Lower leg skin (tissue), 4 donors: ENCODE data around the gene FOXN4. TPM values are rescaled to one million over a fixed set of nuclear protein-coding genes. Genes with fewer than 3 reads are reported as not detected.

Source experiments
- DNase-seq, 2 donors: peaks; one replicate each; pipeline ENCODE4 v3.0.0-alpha.2; 2019; ENCODE audit warnings: low spot score in 2 of 2
- H3K4me3 ChIP-seq: fragments of 200-600 bp; sonication (generic); 2 replicates; pipeline ENCODE4 v1.5.1; 2017; ENCODE audit warnings: mild to moderate bottlenecking, low read depth; ENCODE audit not compliant: poor library complexity, severe bottlenecking
- POLR2A ChIP-seq, 2 donors: fragments of 450-650 bp; IDR thresholded peaks; one replicate each; pipeline ENCODE4 v1.6.1; 2016 to 2017; ENCODE audit warnings: antibody characterized with exemption in 2 of 2, mild to moderate bottlenecking in 1 of 2, moderate library complexity in 1 of 2
- WGBS, 2 donors: methylation state at CpG; one replicate each; pipeline ENCODE4 v1.1.5; 2018; 5-methylcytosine and 5-hydroxymethylcytosine counted together
- intact Hi-C: fragments of 100-400 bp; cut with DNase I; formaldehyde crosslinking; loops from one replicate; pipeline ENCODE4 v1.15.0; 2023; ENCODE audit warnings: low total_unique reads
- total RNA-seq, 4 donors: library from RNA; depleted of rRNA; stranded (reverse); fragments of >200 nt; gene quantifications; one replicate each; pipeline ENCODE4 v1.1.0, GENCODE V29; 2016
- TF ChIP-seq, protein P1 (sequence below), 3 donors: fragments of 450-650 bp; IDR thresholded peaks; one replicate each; pipeline ENCODE4 v1.5.1; 2016; ENCODE audit warnings: antibody characterized with exemption in 3 of 3, mild to moderate bottlenecking in 3 of 3, moderate library complexity in 2 of 3

FOXN4 gene
- total RNA-seq, 4 donors from 2014 or later = 0.10 to 0.12 TPM; not detected in 2

DNA sequence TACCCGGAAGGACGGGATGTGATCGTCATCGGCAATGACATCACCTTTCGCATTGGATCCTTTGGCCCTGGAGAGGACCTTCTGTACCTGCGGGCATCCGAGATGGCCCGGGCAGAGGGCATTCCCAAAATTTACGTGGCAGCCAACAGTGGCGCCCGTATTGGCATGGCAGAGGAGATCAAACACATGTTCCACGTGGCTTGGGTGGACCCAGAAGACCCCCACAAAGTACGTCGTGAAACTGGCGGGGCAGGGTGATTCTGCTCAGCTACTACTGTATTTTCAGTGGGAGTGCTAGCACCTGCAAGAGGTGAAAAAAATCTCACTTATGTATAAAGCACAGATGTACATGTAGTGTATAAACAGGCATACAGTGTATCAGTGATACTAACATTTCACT lies 62.9 kb downstream of the FOXN4 start:
- no peak overlapping the region for H3K4me3 ChIP-seq
- TF ChIP-seq, protein P1, sequence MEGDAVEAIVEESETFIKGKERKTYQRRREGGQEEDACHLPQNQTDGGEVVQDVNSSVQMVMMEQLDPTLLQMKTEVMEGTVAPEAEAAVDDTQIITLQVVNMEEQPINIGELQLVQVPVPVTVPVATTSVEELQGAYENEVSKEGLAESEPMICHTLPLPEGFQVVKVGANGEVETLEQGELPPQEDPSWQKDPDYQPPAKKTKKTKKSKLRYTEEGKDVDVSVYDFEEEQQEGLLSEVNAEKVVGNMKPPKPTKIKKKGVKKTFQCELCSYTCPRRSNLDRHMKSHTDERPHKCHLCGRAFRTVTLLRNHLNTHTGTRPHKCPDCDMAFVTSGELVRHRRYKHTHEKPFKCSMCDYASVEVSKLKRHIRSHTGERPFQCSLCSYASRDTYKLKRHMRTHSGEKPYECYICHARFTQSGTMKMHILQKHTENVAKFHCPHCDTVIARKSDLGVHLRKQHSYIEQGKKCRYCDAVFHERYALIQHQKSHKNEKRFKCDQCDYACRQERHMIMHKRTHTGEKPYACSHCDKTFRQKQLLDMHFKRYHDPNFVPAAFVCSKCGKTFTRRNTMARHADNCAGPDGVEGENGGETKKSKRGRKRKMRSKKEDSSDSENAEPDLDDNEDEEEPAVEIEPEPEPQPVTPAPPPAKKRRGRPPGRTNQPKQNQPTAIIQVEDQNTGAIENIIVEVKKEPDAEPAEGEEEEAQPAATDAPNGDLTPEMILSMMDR (IDR thresholded peaks at IDR 0.05) = no peak
- TF ChIP-seq POLR2A (IDR thresholded peaks at IDR 0.05) = no peak
- DNase-seq = no peak
- intact Hi-C loops = no loop called here
- WGBS, 2 donors = 91 to 94% methylated on average over 15 of the region's 15 CpGs

DNA sequence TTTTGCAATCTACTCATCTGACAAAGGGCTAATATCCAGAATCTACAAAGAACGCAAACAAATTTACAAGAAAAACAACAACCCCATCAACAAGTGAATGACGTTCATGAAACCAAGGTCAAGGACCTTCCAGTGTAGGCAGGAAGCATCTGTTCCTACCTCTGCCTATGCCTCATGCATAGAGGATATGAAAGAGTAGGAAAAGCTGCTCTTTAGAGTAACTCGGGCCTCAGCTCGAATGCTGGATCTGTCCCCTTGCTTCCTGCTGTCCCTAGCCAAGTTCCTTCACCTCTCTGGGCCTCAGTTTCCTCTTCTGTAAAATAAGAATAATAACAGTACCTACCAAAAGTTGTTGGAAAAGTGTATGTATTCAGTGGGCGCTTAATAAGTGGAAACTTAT lies 65.0 kb downstream of the FOXN4 start:
- 78 to 85% methylated on average over 5 of the region's 5 CpGs for WGBS, 2 donors
- intact Hi-C loops = no loop called here
- DNase-seq = no peak

DNA sequence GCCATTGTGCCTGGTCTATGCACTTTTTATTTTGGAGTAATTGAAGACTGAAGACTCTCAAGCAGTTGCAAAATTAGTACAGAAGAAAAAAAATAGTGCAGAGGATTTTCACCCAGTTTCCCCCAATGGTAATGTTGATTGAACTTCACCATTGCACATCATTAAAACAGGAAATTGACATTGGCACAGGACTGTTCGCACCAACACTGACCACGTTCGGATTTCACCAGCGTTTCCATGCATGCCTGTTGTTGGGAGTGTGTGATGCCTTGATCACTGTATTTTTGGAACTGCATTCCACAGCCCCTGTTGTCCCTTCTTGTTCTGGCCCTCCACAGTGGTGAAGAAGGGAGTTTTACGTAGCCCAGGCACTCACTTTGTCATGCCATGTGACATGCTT lies 67.1 kb downstream of the FOXN4 start:
- WGBS, 2 donors = 84 to 89% methylated on average over 5 of the region's 5 CpGs
- intact Hi-C loops = no loop called here
- no peak overlapping the region for H3K4me3 ChIP-seq
- no peak for DNase-seq
- TF ChIP-seq, protein P1 (IDR thresholded peaks at IDR 0.05) = no peak
- no peak for TF ChIP-seq POLR2A (IDR thresholded peaks at IDR 0.05)

More for the DNA sequence above, 65.0 kb downstream of the FOXN4 start:
- no peak overlapping the region for H3K4me3 ChIP-seq
- TF ChIP-seq POLR2A (IDR thresholded peaks at IDR 0.05) = no peak
- TF ChIP-seq, protein P1 (IDR thresholded peaks at IDR 0.05) = no peak

DNA sequence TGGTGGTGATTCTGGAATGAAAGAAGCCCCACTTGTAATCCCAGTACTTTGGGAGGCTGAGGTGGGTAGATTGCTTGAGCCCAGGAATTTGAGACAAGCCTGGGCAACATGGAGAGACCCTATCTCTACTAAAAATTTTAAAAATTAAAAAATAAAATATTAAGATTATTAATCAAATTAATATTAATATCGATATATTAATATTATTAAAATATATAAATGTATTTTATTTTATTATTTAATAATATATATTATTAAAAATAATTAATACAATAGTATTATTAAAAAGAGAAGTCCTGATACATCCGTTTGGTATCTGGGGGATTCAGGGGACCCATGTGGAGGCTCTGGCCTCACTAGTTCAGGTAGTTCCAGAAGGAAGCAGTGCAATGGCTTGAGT lies 68.7 kb downstream of the FOXN4 start:
- no peak overlapping the region for H3K4me3 ChIP-seq
- WGBS, 2 donors = 90 to 93% methylated on average over 2 of the region's 2 CpGs
- TF ChIP-seq, protein P1 (IDR thresholded peaks at IDR 0.05) = no peak
- no peak for TF ChIP-seq POLR2A (IDR thresholded peaks at IDR 0.05)
- intact Hi-C loops = no loop called here
- DNase-seq = no peak

DNA sequence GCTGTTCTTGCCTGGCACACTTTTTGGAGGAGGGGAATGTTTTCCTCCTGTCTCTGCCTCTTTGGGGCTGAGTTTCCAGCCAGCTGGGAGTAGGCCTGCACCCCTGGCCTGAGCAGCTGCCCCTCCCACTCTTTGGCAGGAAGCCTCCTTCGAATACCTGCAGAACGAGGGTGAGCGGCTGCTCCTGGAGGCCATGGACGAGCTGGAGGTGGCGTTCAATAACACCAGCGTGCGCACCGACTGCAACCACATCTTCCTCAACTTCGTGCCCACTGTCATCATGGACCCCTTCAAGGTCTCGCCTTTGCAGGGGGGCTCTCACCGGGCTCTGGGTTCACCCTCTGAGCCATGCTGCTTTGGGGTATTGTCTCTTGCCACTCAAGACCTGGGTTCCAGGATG lies 69.4 kb downstream of the FOXN4 start:
- intact Hi-C loops = no loop called here
- WGBS, 2 donors = 74 to 84% methylated on average over 11 of the region's 11 CpGs
- no peak for DNase-seq
- TF ChIP-seq POLR2A (IDR thresholded peaks at IDR 0.05) = no peak
- TF ChIP-seq, protein P1 (IDR thresholded peaks at IDR 0.05) = no peak
- H3K4me3 ChIP-seq = no peak overlapping the region

DNA sequence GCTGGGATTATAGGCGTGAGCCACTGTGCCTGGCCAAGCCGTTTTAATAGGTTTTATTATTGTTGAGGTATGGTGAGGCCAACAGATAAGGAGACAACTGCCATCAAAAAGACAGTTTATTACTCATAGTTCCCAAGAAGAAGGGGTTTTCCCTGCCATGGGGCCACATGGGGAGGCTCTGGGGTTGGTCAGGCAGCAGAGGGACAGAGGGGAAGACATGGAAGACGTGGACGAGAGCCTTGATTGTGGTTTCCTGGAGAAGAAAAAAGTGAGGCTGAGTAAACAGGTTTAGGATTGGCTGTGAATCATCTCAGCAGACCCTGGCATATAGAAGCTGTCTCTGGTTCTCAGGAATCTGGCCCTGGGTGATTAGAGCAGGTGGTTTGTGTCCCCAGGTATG lies 69.9 kb downstream of the FOXN4 start:
- TF ChIP-seq, protein P1 (IDR thresholded peaks at IDR 0.05) = no peak
- TF ChIP-seq POLR2A (IDR thresholded peaks at IDR 0.05) = no peak
- intact Hi-C loops = no loop called here
- WGBS, 2 donors = 70 to 72% methylated on average over 4 of the region's 4 CpGs
- DNase-seq = no peak
- no peak overlapping the region for H3K4me3 ChIP-seq
